Colonic mucosa (tissue), 4 donors: ENCODE results near the gene JOSD2. TPM values are rescaled to one million over a fixed set of nuclear protein-coding genes. Genes with fewer than 3 reads are reported as not detected.
A peak's percentile ranks its signal among the peaks of the same experiment; 100 is the strongest.

Source experiments
- DNase-seq: peaks from one replicate; pipeline ENCODE4 v3.0.0-alpha.2; 2020
- H3K27ac ChIP-seq: fragments of 200-600 bp; one replicate; pipeline ENCODE4 v1.8.0; 2021
- H3K27me3 ChIP-seq: fragments of 200-600 bp; one replicate; pipeline ENCODE4 v1.8.0; 2021
- H3K36me3 ChIP-seq: fragments of 200-600 bp; one replicate; pipeline ENCODE4 v1.8.0; 2021
- H3K4me1 ChIP-seq: fragments of 200-600 bp; one replicate; pipeline ENCODE4 v1.8.0; 2021; ENCODE audit warnings: mild to moderate bottlenecking
- H3K4me3 ChIP-seq: fragments of 200-600 bp; one replicate; pipeline ENCODE4 v1.8.0; 2021
- H3K9ac ChIP-seq, 2 donors: one replicate each; pipeline ENCODE4 v1.7.0; 2013; ENCODE audit warnings: control low read depth in 2 of 2, low read depth in 2 of 2, low read length in 2 of 2
- H3K9me3 ChIP-seq: fragments of 200-600 bp; one replicate; pipeline ENCODE4 v1.8.0; 2021
- intact Hi-C: fragments of 100-400 bp; cut with DNase I; formaldehyde crosslinking; loops from one replicate; pipeline ENCODE4 v1.14.1; 2022
- total RNA-seq, 2 donors: library from RNA; stranded (reverse); fragmentation: NEBNext Ultra II Directional in 1 of 2; extraction: Animal tissue kit (Norgen Biotek cat#: 25700) in 1 of 2; gene quantifications; one replicate each; pipeline ENCODE4 v1.2.1, GENCODE V29; 2021
- TF ChIP-seq, protein P1 (sequence below): fragments of 200-600 bp; IDR thresholded peaks from one replicate; pipeline ENCODE4 v1.8.0; 2022; ENCODE audit warnings: antibody characterized with exemption, mild to moderate bottlenecking
- donor health status: healthy.
- donor health status: DM: no; HTN: no; CAD: no.
- donor health status: DM: no; HTN: no; CAD: no.

The JOSD2 gene
- total RNA-seq, 2 donors from 2014 or later, result 27.0 to 45.0 TPM

GRCh38 chr19:50556282-50557008 lies 45.5 kb upstream of the JOSD2 start:
- Histone ChIP-seq H3K4me3 (peak overlapping the region; percentile 20), H3K9me3 (no peaks in the 10 kb centered on the region), H3K27me3 (peaks cover 8% of the 10 kb centered on the region), H3K27ac (no peak overlapping the region), H3K4me1 (no peaks in the 10 kb centered on the region), H3K36me3 (no peaks in the 10 kb centered on the region), H3K9ac (no peak overlapping the region)
- peak; percentile 67 for DNase-seq
- intact Hi-C loops, result no loop called here
- TF ChIP-seq, protein P1, sequence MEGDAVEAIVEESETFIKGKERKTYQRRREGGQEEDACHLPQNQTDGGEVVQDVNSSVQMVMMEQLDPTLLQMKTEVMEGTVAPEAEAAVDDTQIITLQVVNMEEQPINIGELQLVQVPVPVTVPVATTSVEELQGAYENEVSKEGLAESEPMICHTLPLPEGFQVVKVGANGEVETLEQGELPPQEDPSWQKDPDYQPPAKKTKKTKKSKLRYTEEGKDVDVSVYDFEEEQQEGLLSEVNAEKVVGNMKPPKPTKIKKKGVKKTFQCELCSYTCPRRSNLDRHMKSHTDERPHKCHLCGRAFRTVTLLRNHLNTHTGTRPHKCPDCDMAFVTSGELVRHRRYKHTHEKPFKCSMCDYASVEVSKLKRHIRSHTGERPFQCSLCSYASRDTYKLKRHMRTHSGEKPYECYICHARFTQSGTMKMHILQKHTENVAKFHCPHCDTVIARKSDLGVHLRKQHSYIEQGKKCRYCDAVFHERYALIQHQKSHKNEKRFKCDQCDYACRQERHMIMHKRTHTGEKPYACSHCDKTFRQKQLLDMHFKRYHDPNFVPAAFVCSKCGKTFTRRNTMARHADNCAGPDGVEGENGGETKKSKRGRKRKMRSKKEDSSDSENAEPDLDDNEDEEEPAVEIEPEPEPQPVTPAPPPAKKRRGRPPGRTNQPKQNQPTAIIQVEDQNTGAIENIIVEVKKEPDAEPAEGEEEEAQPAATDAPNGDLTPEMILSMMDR, result peak; percentile 62

GRCh38 chr19:50555450-50556281 lies 44.7 kb upstream of the JOSD2 start:
- no peak for DNase-seq
- H3K9ac ChIP-seq, result no peak overlapping the region
- TF ChIP-seq, protein P1, result no peak
- H3K36me3 ChIP-seq, result no peaks in the 10 kb centered on the region
- intact Hi-C loops, result no loop called here
- H3K27me3 ChIP-seq, result peaks cover 8% of the 10 kb centered on the region
- peak overlapping the region; percentile 20 for H3K4me3 ChIP-seq
- H3K4me1 ChIP-seq, result no peaks in the 10 kb centered on the region
- no peak overlapping the region for H3K27ac ChIP-seq
- no peaks in the 10 kb centered on the region for H3K9me3 ChIP-seq

- H3K9me3 ChIP-seq, result no peaks in the 10 kb centered on the region
- no peaks in the 10 kb centered on the region for H3K36me3 ChIP-seq
- intact Hi-C loops, result no loop called here
- DNase-seq, result no peak
- TF ChIP-seq, protein P1, result no peak
- no peak overlapping the region for H3K9ac ChIP-seq
- no peak overlapping the region for H3K27ac ChIP-seq
- H3K27me3 ChIP-seq, result peaks cover 8% of the 10 kb centered on the region
- H3K4me3 ChIP-seq, result no peak overlapping the region
- no peaks in the 10 kb centered on the region for H3K4me1 ChIP-seq
Observed at GRCh38 chr19:50555033-50555432, 44.0 kb upstream of the JOSD2 start.

DNA sequence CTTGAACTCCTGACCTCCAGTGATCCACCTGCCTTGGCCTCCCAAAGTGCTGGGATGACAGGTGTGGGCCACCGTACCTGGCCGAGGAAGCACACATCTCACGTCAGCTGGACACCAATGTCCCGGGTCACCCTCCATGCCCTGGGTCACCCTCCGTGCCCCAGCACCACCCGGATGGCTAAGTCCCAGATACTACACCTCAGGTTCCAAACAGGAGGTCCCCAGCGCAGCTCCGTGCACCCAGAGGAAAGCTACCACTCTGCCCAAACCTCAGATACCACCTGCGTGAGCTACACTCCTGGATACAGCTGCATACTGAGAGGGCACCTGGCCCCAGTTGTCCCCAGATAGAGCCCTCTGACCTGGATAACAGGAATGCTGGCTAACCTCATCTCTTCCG lies 43.2 kb upstream of the JOSD2 start:
- Histone ChIP-seq H3K9ac (no peak overlapping the region), H3K4me1 (no peaks in the 10 kb centered on the region), H3K4me3 (no peak overlapping the region), H3K27ac (no peak overlapping the region), H3K9me3 (no peaks in the 10 kb centered on the region), H3K36me3 (no peaks in the 10 kb centered on the region), H3K27me3 (peaks cover 8% of the 10 kb centered on the region)
- TF ChIP-seq, protein P1, result no peak
- DNase-seq, result no peak
- intact Hi-C loops, result no loop called here

- Histone ChIP-seq H3K9ac (no peak overlapping the region), H3K9me3 (no peaks in the 10 kb centered on the region), H3K27ac (no peak overlapping the region), H3K4me3 (no peak overlapping the region), H3K36me3 (no peaks in the 10 kb centered on the region), H3K4me1 (no peaks in the 10 kb centered on the region), H3K27me3 (peaks cover 8% of the 10 kb centered on the region)
- no peak for DNase-seq
- TF ChIP-seq, protein P1, result no peak
- intact Hi-C loops, result no loop called here
Observed at GRCh38 chr19:50553134-50553703, 42.2 kb upstream of the JOSD2 start.
